ENCODE data around the gene ARHGAP12. TPM values are rescaled to one million over a fixed set of nuclear protein-coding genes. Genes with fewer than 3 reads are reported as not detected.

The ARHGAP12 gene
- total RNA-seq, 1 donor from 2014 or later: 30.4 TPM

- DNase-seq (ENCODE audit: extremely low spot score, unreplicated experiment): no peak
- H3K27me3 Mint-ChIP-seq: no peaks in the 10 kb centered on the region
- TF ChIP-seq, protein P1, sequence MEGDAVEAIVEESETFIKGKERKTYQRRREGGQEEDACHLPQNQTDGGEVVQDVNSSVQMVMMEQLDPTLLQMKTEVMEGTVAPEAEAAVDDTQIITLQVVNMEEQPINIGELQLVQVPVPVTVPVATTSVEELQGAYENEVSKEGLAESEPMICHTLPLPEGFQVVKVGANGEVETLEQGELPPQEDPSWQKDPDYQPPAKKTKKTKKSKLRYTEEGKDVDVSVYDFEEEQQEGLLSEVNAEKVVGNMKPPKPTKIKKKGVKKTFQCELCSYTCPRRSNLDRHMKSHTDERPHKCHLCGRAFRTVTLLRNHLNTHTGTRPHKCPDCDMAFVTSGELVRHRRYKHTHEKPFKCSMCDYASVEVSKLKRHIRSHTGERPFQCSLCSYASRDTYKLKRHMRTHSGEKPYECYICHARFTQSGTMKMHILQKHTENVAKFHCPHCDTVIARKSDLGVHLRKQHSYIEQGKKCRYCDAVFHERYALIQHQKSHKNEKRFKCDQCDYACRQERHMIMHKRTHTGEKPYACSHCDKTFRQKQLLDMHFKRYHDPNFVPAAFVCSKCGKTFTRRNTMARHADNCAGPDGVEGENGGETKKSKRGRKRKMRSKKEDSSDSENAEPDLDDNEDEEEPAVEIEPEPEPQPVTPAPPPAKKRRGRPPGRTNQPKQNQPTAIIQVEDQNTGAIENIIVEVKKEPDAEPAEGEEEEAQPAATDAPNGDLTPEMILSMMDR (conservative IDR thresholded peaks at IDR 0.05): no peak
- H3K4me3 Mint-ChIP-seq: no peak overlapping the region
- H3K9me3 Mint-ChIP-seq: no peaks in the 10 kb centered on the region
- H3K36me3 Mint-ChIP-seq: no peaks in the 10 kb centered on the region
- H3K27ac Mint-ChIP-seq: no peak overlapping the region
- no peaks in the 10 kb centered on the region for H3K4me1 Mint-ChIP-seq (ENCODE audit: unreplicated experiment)
These were observed 106.5 kb downstream of the ARHGAP12 start for GRCh38 chr10:31822150-31822549.

GRCh38 chr10:31820778-31821369 lies 107.8 kb downstream of the ARHGAP12 start:
- Mint-ChIP-seq H3K27ac (no peak overlapping the region), H3K4me1 (ENCODE audit: unreplicated experiment) (no peaks in the 10 kb centered on the region), H3K4me3 (no peak overlapping the region), H3K36me3 (peaks cover 4% of the 10 kb centered on the region), H3K9me3 (no peaks in the 10 kb centered on the region), H3K27me3 (no peaks in the 10 kb centered on the region)
- TF ChIP-seq, protein P1 (conservative IDR thresholded peaks at IDR 0.05): no peak
- no peak for DNase-seq (ENCODE audit: extremely low spot score, unreplicated experiment)

- no peak for DNase-seq (ENCODE audit: extremely low spot score, unreplicated experiment)
- peaks cover 4% of the 10 kb centered on the region for H3K36me3 Mint-ChIP-seq
- no peak overlapping the region for H3K4me3 Mint-ChIP-seq
- H3K4me1 Mint-ChIP-seq (ENCODE audit: unreplicated experiment): no peaks in the 10 kb centered on the region
- TF ChIP-seq, protein P1 (conservative IDR thresholded peaks at IDR 0.05): no peak
- no peak overlapping the region for H3K27ac Mint-ChIP-seq
- H3K9me3 Mint-ChIP-seq: no peaks in the 10 kb centered on the region
- H3K27me3 Mint-ChIP-seq: no peaks in the 10 kb centered on the region
These were observed 108.5 kb downstream of the ARHGAP12 start for GRCh38 chr10:31820096-31820495.

DNA sequence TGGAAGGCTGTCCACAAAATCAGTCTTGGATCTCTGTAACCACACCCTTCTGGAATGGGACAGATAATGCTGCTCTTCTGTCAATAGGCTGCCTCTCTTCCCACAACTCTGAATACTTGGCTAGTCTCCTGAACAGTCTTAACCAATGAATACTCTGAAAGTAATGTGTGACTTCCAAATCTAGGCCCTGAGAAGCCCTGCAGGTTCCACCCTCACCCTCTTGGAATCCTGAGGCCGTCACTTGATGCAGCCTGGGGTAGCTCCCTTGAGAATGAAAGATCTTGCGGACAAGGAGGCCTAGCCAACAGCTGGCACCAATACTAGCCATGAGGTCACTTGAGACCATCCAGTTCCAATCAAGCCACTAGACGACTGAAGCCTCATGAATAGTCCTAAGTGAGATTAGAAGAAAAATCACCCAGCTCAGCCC lies 109.2 kb downstream of the ARHGAP12 start:
- H3K4me3 Mint-ChIP-seq: no peak overlapping the region
- H3K27ac Mint-ChIP-seq: no peak overlapping the region
- no peaks in the 10 kb centered on the region for H3K4me1 Mint-ChIP-seq (ENCODE audit: unreplicated experiment)
- no peak for DNase-seq (ENCODE audit: extremely low spot score, unreplicated experiment)
- TF ChIP-seq, protein P1 (conservative IDR thresholded peaks at IDR 0.05): no peak
- no peaks in the 10 kb centered on the region for H3K9me3 Mint-ChIP-seq
- peaks cover 6% of the 10 kb centered on the region for H3K36me3 Mint-ChIP-seq
- no peaks in the 10 kb centered on the region for H3K27me3 Mint-ChIP-seq

DNA sequence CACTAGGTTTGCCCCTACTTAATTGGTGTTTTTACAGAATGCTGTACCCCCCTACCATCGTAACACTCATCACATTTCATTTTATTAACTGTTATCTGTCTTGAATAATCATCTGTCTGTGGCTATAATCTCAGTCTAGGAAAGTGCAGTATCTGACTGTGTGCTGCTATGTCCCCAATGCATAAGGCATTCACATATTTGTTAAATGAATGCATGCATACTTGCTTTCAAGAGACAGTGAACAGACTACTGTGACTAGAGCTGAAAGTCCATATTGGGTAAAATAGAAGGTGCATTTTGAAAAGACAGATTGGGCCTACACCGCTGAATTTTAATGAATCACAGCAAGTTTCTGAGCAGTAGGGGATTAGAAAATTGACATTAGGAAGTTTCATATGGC lies 112.3 kb downstream of the ARHGAP12 start:
- Mint-ChIP-seq H3K36me3 (peaks cover 13% of the 10 kb centered on the region), H3K27ac (no peak overlapping the region), H3K9me3 (no peaks in the 10 kb centered on the region), H3K4me1 (ENCODE audit: unreplicated experiment) (no peaks in the 10 kb centered on the region), H3K27me3 (no peaks in the 10 kb centered on the region), H3K4me3 (no peak overlapping the region)
- no peak for DNase-seq (ENCODE audit: extremely low spot score, unreplicated experiment)
- TF ChIP-seq, protein P1 (conservative IDR thresholded peaks at IDR 0.05): no peak
